Osteocyte (in vitro differentiated cells): Measurements from ENCODE around the gene PPIC. TPM values are rescaled to one million over a fixed set of nuclear protein-coding genes. Genes with fewer than 3 reads are reported as not detected.

Source experiments
- DNase-seq: peaks from one replicate; pipeline ENCODE4 v3.0.0; 2021; ENCODE audit warnings: mixed read lengths; ENCODE audit not compliant: unreplicated experiment; ENCODE audit errors: extremely low spot score
- H3K27ac Mint-ChIP-seq: one replicate; pipeline ENCODE4 v1.8.0; 2021; ENCODE audit warnings: mild to moderate bottlenecking, mixed read lengths; ENCODE audit not compliant: unreplicated experiment
- H3K27me3 Mint-ChIP-seq: one replicate; pipeline ENCODE4 v1.8.0; 2021; ENCODE audit warnings: mixed read lengths; ENCODE audit not compliant: unreplicated experiment
- H3K36me3 Mint-ChIP-seq: one replicate; pipeline ENCODE4 v1.8.0; 2021; ENCODE audit warnings: mixed read lengths; ENCODE audit not compliant: unreplicated experiment
- H3K4me1 Mint-ChIP-seq: one replicate; pipeline ENCODE4 v1.8.0; 2021; ENCODE audit warnings: mixed read lengths; ENCODE audit not compliant: unreplicated experiment
- H3K4me3 Mint-ChIP-seq: one replicate; pipeline ENCODE4 v1.8.0; 2021; ENCODE audit warnings: mild to moderate bottlenecking, moderate library complexity, mixed read lengths; ENCODE audit not compliant: unreplicated experiment
- H3K9me3 Mint-ChIP-seq: one replicate; pipeline ENCODE4 v1.8.0; 2021; ENCODE audit warnings: mixed read lengths; ENCODE audit not compliant: unreplicated experiment
- total RNA-seq: library from RNA; stranded (reverse); gene quantifications from 2 replicates; pipeline ENCODE4 v1.2.1, GENCODE V29; 2021
- TF ChIP-seq, protein P1 (sequence below): fragments of 200-600 bp; sonication (generic); IDR thresholded peaks from 2 replicates; pipeline ENCODE4 v1.5.0; 2021; ENCODE audit warnings: antibody characterized with exemption, mild to moderate bottlenecking, moderate library complexity

PPIC gene
- total RNA-seq, 1 donor from 2014 or later: 44.6 TPM

DNA sequence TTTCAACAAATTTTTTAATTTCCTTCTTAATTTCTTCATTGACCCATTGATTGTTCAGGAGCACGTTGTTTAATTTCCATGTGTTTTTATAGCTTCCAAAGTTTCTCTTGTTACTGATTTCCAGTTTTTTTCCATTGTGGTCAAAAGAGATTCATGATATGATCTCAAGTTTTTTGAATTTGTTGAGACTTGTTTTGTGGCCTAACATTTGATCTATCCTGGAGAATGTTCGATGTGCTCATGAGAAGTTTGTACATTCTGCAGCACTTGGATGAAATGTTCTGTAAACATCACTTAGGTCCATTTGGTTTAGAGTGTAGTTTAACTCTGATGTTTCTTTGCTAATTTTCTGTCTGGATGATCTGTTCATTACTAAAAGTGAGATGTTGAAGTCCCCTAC, 14.7 kb upstream of the PPIC start:
- no peak for DNase-seq
- H3K36me3 Mint-ChIP-seq: peaks cover 5% of the 10 kb centered on the region
- H3K27me3 Mint-ChIP-seq: peaks cover 46% of the 10 kb centered on the region
- no peak overlapping the region for H3K4me3 Mint-ChIP-seq
- no peaks in the 10 kb centered on the region for H3K4me1 Mint-ChIP-seq
- H3K27ac Mint-ChIP-seq: no peak overlapping the region
- peaks cover 37% of the 10 kb centered on the region for H3K9me3 Mint-ChIP-seq
- TF ChIP-seq, protein P1, sequence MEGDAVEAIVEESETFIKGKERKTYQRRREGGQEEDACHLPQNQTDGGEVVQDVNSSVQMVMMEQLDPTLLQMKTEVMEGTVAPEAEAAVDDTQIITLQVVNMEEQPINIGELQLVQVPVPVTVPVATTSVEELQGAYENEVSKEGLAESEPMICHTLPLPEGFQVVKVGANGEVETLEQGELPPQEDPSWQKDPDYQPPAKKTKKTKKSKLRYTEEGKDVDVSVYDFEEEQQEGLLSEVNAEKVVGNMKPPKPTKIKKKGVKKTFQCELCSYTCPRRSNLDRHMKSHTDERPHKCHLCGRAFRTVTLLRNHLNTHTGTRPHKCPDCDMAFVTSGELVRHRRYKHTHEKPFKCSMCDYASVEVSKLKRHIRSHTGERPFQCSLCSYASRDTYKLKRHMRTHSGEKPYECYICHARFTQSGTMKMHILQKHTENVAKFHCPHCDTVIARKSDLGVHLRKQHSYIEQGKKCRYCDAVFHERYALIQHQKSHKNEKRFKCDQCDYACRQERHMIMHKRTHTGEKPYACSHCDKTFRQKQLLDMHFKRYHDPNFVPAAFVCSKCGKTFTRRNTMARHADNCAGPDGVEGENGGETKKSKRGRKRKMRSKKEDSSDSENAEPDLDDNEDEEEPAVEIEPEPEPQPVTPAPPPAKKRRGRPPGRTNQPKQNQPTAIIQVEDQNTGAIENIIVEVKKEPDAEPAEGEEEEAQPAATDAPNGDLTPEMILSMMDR: no peak

DNA sequence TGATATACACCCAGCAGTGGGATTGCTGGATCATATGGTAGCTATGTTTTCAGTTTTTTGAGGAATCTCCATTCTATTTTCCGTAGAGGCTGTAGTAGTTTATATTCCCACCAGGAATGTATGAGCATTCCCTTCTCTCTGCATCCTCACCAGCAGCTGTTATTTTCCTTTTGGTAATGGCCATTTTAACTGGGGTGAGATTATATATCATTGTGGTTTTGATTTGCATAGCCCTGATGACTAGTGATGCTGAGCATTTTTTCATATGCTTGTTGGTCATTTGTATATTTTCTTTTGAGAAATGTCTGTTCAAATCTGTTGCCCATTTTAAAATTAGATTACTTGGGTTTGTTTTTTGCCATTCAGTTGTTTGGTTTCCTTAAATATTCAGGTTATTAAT, 11.2 kb upstream of the PPIC start:
- no peaks in the 10 kb centered on the region for H3K36me3 Mint-ChIP-seq
- peaks cover 26% of the 10 kb centered on the region for H3K9me3 Mint-ChIP-seq
- peaks cover 69% of the 10 kb centered on the region for H3K27me3 Mint-ChIP-seq
- no peak overlapping the region for H3K4me3 Mint-ChIP-seq
- H3K4me1 Mint-ChIP-seq: no peaks in the 10 kb centered on the region
- H3K27ac Mint-ChIP-seq: no peak overlapping the region
- TF ChIP-seq, protein P1: no peak
- DNase-seq: no peak

DNA sequence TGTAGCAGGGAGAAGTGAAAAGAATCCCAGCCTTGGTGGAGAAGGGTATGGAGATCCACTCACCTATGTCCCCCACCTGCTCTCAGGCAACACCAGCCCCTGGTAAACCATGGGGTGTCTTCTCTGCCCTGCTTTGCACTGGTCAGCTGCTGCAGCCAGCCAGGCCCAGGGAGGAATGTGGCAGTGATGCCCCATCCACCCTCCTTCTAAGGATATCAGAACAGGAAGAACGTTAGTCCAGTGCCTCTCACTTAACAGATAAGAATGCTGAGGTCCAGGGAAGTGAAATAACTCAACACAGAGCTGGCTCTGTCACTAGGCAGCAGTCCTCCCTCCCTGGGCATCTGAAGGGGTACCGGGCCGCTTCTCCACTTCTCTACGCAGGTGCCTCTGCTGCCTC, 9.7 kb upstream of the PPIC start:
- no peaks in the 10 kb centered on the region for H3K4me1 Mint-ChIP-seq
- no peak overlapping the region for H3K4me3 Mint-ChIP-seq
- TF ChIP-seq, protein P1: no peak
- H3K27ac Mint-ChIP-seq: no peak overlapping the region
- H3K36me3 Mint-ChIP-seq: no peaks in the 10 kb centered on the region
- no peak for DNase-seq
- H3K27me3 Mint-ChIP-seq: peaks cover 61% of the 10 kb centered on the region
- H3K9me3 Mint-ChIP-seq: peaks cover 12% of the 10 kb centered on the region

DNA sequence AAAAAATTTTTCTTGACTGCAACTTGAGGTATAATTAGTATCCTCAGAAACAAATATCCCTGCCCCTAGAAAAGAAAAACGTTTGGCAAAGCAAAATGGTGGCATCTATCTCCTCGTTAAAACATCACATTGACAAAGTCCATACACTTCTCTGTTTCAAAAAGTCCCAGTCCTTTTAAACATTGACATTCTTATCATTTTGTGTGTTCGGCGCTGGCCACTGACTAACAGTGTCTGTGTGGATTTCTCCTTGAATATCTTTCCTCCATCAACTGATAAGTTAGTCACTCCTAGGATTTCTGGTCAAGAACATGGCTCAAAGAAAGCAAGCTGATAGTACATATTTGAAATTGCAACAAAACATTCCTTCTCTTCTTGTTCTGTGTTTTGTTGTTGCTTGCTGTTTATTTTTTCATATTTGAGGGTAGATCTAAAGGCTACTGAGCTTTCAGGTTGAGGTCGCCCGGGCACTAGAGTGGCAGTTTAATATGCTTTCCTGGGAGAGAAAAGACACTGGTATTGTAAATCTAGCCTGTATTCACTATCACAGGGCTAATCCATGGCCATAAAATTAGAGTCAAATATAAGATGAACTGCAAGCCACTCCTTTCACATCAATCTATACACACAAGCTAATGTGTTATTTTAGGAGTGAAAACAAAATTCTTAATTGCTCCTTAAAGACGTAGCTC, 8.5 kb upstream of the PPIC start:
- DNase-seq: no peak
- Mint-ChIP-seq H3K36me3 (no peaks in the 10 kb centered on the region), H3K27me3 (peaks cover 49% of the 10 kb centered on the region), H3K9me3 (peaks cover under 1% of the 10 kb centered on the region), H3K4me3 (no peak overlapping the region), H3K4me1 (no peaks in the 10 kb centered on the region), H3K27ac (no peak overlapping the region)
- TF ChIP-seq, protein P1: no peak

DNA sequence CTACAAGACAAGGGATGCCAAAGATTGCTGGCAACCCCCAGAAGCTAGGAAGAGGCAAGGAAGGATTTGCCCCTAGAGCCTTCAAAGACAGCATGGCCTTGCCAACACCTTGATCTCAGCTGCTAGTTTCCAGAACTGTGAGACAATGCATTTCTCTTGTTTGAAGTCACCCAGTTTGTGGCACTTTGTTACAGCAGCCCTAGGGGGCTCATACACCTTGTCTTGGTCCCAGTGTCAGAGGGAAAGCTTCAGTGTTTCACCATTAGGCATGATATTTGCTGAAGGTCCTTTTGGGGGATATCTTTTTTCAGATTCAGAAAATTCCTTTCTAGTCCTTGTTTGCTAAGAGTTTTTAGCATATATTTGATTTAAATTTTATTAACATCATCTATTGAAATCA, 3.1 kb upstream of the PPIC start:
- DNase-seq: no peak
- TF ChIP-seq, protein P1: no peak

More for the DNA sequence above, 3.1 kb upstream of the PPIC start:
- peaks cover 13% of the 10 kb centered on the region for H3K4me1 Mint-ChIP-seq
- peaks cover 18% of the 10 kb centered on the region for H3K27me3 Mint-ChIP-seq
- H3K9me3 Mint-ChIP-seq: no peaks in the 10 kb centered on the region
- H3K36me3 Mint-ChIP-seq: no peaks in the 10 kb centered on the region
- H3K4me3 Mint-ChIP-seq: no peak overlapping the region
- no peak overlapping the region for H3K27ac Mint-ChIP-seq
